GM23338 (cell line): ENCODE data around the gene MTHFD1L. TPM values are rescaled to one million over a fixed set of nuclear protein-coding genes. Genes with fewer than 3 reads are reported as not detected.

ENCODE experiments used
- ATAC-seq: fragments of 200-7000 bp; cut with Tn5 transposase; 3 replicates; pipeline ENCODE4 v1.9.1; 2020
- DNase-seq: peaks from one replicate; pipeline ENCODE4 v3.0.0-alpha.2; 2015; ENCODE audit warnings: low spot score
- H2AFZ ChIP-seq: fragments of 200-600 bp; sonication (generic); 2 replicates; pipeline ENCODE4 v1.8.0; 2016; ENCODE audit warnings: antibody characterized with exemption, mild to moderate bottlenecking, moderate library complexity
- H3F3A ChIP-seq: fragments of 200-600 bp; sonication (generic); replicated peaks from 2 replicates; pipeline ENCODE4 v1.8.0; 2017; ENCODE audit warnings: antibody characterized with exemption, mixed run types, low read depth
- H3K27ac ChIP-seq: fragments of 200-600 bp; sonication (generic); 2 replicates; pipeline ENCODE4 v1.6.1; 2016; ENCODE audit warnings: low read depth
- H3K27me3 ChIP-seq: fragments of 200-600 bp; sonication (generic); 2 replicates; pipeline ENCODE4 v1.8.0; 2016; ENCODE audit warnings: mild to moderate bottlenecking, mixed run types, moderate library complexity; ENCODE audit not compliant: insufficient read depth
- H3K36me3 ChIP-seq: fragments of 200-600 bp; sonication (generic); 2 replicates; pipeline ENCODE4 v1.8.0; 2016; ENCODE audit warnings: mild to moderate bottlenecking; ENCODE audit not compliant: insufficient read depth
- H3K4me1 ChIP-seq: fragments of 200-600 bp; sonication (generic); 2 replicates; pipeline ENCODE4 v1.8.0; 2016; ENCODE audit warnings: mild to moderate bottlenecking, moderate library complexity; ENCODE audit not compliant: insufficient read depth
- H3K4me2 ChIP-seq: fragments of 200-600 bp; sonication (generic); 2 replicates; pipeline ENCODE4 v1.7.1; 2017; ENCODE audit warnings: mixed run types
- H3K4me3 ChIP-seq: fragments of 200-600 bp; sonication (generic); 2 replicates; pipeline ENCODE4 v1.6.1; 2016; ENCODE audit warnings: mixed run types
- H3K79me2 ChIP-seq: fragments of 200-600 bp; sonication (generic); replicated peaks from 2 replicates; pipeline ENCODE4 v1.8.0; 2017; ENCODE audit warnings: mild to moderate bottlenecking; ENCODE audit not compliant: insufficient read depth
- H3K9me2 ChIP-seq: fragments of 200-600 bp; sonication (generic); 2 replicates; pipeline ENCODE4 v1.8.0; 2017; ENCODE audit not compliant: insufficient read depth
- H4K20me1 ChIP-seq: fragments of 200-600 bp; sonication (generic); replicated peaks from 2 replicates; pipeline ENCODE4 v1.8.0; 2017; ENCODE audit warnings: mild to moderate bottlenecking; ENCODE audit not compliant: insufficient read depth
- H3K27ac Mint-ChIP-seq: 2 replicates; pipeline ENCODE4 v1.8.0; 2020; ENCODE audit warnings: inconsistent platforms, mild to moderate bottlenecking, moderate library complexity, mixed read lengths
- H3K27me3 Mint-ChIP-seq: 3 replicates; pipeline ENCODE4 v1.8.0; 2022; ENCODE audit warnings: low read depth, mild to moderate bottlenecking, moderate library complexity, mixed read lengths, inconsistent platforms; ENCODE audit not compliant: insufficient read depth, poor library complexity
- H3K36me3 Mint-ChIP-seq: 3 replicates; pipeline ENCODE4 v1.8.0; 2021; ENCODE audit warnings: low read depth, mild to moderate bottlenecking, inconsistent platforms, moderate library complexity, mixed read lengths
- H3K4me1 Mint-ChIP-seq: 3 replicates; pipeline ENCODE4 v1.8.0; 2020; ENCODE audit warnings: mild to moderate bottlenecking, inconsistent platforms, mixed read lengths
- H3K4me3 Mint-ChIP-seq: 3 replicates; pipeline ENCODE4 v1.8.0; 2021; ENCODE audit warnings: moderate library complexity, mild to moderate bottlenecking, inconsistent platforms, mixed read lengths
- H3K9me3 Mint-ChIP-seq: 3 replicates; pipeline ENCODE4 v1.8.0; 2020; ENCODE audit warnings: moderate library complexity, mild to moderate bottlenecking, inconsistent platforms, mixed read lengths
- CREB1 ChIP-seq: fragments of 250-450 bp; sonication (Bioruptor Pico); IDR thresholded peaks from 2 replicates; pipeline ENCODE4 v1.5.0; 2020; ENCODE audit warnings: low read depth, mild to moderate bottlenecking, moderate library complexity
- CTCF ChIP-seq, 2 experiments: fragments of 200-600 bp in 1 of 2; sonication (generic) in 1 of 2; conservative IDR thresholded peaks; 2 replicates each; pipeline versions ENCODE4 v1.5.1 to v1.6.1; 2016 to 2017; ENCODE audit warnings: antibody characterized with exemption in 2 of 2, low read depth in 2 of 2, mild to moderate bottlenecking in 2 of 2, moderate library complexity in 1 of 2
- ETS1 ChIP-seq: IDR thresholded peaks from 2 replicates; pipeline ENCODE4 v1.6.1; 2016; ENCODE audit warnings: antibody characterized with exemption
- EZH2 ChIP-seq: fragments of 200-600 bp; sonication (generic); IDR thresholded peaks from one replicate; pipeline ENCODE4 v1.8.0; 2017; ENCODE audit warnings: antibody characterized with exemption, mild to moderate bottlenecking, low read depth; ENCODE audit not compliant: unreplicated experiment
- EZH2phosphoT487 ChIP-seq: fragments of 200-600 bp; sonication (generic); IDR thresholded peaks from one replicate; pipeline ENCODE4 v1.8.1; 2018; ENCODE audit warnings: antibody characterized with exemption; ENCODE audit not compliant: unreplicated experiment
- JUNB ChIP-seq: IDR thresholded peaks from one replicate; pipeline ENCODE4 v1.6.1; 2016; ENCODE audit warnings: antibody characterized with exemption; ENCODE audit not compliant: unreplicated experiment
- NANOG ChIP-seq: IDR thresholded peaks from 2 replicates; pipeline ENCODE4 v1.6.1; 2016; ENCODE audit warnings: antibody characterized with exemption, borderline replicate concordance
- POLR2AphosphoS5 ChIP-seq: IDR thresholded peaks from 2 replicates; pipeline ENCODE4 v1.6.1; 2016; ENCODE audit warnings: antibody characterized with exemption, low read depth
- REST ChIP-seq: IDR thresholded peaks from one replicate; pipeline ENCODE4 v1.6.1; 2018; ENCODE audit warnings: antibody characterized with exemption; ENCODE audit not compliant: unreplicated experiment
- STAT1 ChIP-seq: IDR thresholded peaks from one replicate; pipeline ENCODE4 v1.6.1; 2016; ENCODE audit warnings: antibody characterized with exemption; ENCODE audit not compliant: unreplicated experiment
- ZNF114 ChIP-seq: fragments of 250-450 bp; sonication (Bioruptor Pico); IDR thresholded peaks from 2 replicates; pipeline ENCODE4 v1.5.0; 2020; ENCODE audit warnings: mild to moderate bottlenecking, moderate library complexity
- ZNF331 ChIP-seq: fragments of 250-450 bp; sonication (Bioruptor Pico); IDR thresholded peaks from 2 replicates; pipeline ENCODE4 v1.5.0; 2020; ENCODE audit warnings: low read depth, mild to moderate bottlenecking, moderate library complexity
- ZNF462 ChIP-seq: fragments of 250-450 bp; sonication (Bioruptor Pico); IDR thresholded peaks from 2 replicates; pipeline ENCODE4 v1.5.0; 2020; ENCODE audit warnings: mild to moderate bottlenecking, moderate library complexity
- polyA plus RNA-seq: library from polyadenylated mRNA; unstranded; fragments of >200 nt; fragmentation: Nextera tagmentation; extraction: Ambion mirVana; gene quantifications from 2 replicates; pipeline ENCODE4 v1.2.1, GENCODE V29; 2016
- total RNA-seq: library from RNA; depleted of rRNA; stranded (reverse); fragments of >200 nt; shearing (Covaris generic); gene quantifications from 2 replicates; pipeline ENCODE4 v1.2.3, GENCODE V29; 2014

The MTHFD1L gene
- total and polyA plus RNA-seq, 2 experiments from 2014 or later, result 53.2 to 66.8 TPM

GRCh38 chr6:151034825-151035781 is 169.6 kb downstream of the MTHFD1L start:
- Mint-ChIP-seq H3K27me3 (peaks cover 10% of the 10 kb centered on the region), H3K36me3 (peaks cover 66% of the 10 kb centered on the region), H3K4me1 (peaks cover 9% of the 10 kb centered on the region; the same call in 2 of the 3 replicates), H3K9me3 (no peaks in the 10 kb centered on the region), H3K4me3 (no peak overlapping the region), H3K27ac (no peak overlapping the region)
- Histone ChIP-seq H3K36me3 (0 out of 2 replicates have a peak, but pooled peaks cover 4% of the 10 kb centered on the region), H3K27ac (no peak overlapping the region), H2AFZ (no peak overlapping the region), H3K4me2 (no peak overlapping the region), H3K4me1 (no peaks in the 10 kb centered on the region), H3K79me2 (no peaks in the 10 kb centered on the region), H3K9me2 (no peaks in the 10 kb centered on the region), H3K4me3 (no peak overlapping the region), H4K20me1 (no peaks in the 10 kb centered on the region), H3F3A (no peaks in the 10 kb centered on the region), H3K27me3 (no peaks in the 10 kb centered on the region)
- no peak for DNase-seq
- TF ChIP-seq CREB1 (CRISPR knock-in tag) (no peak), STAT1 (no peak), NANOG (no peak), EZH2 (no peak), EZH2phosphoT487 (no peak), ZNF114 (no peak), JUNB (no peak), CTCF (conservative IDR thresholded peaks at IDR 0.05; ENCODE audit: low read depth in 2 of 2) (no peak), ZNF462 (CRISPR knock-in tag) (no peak), ETS1 (no peak), REST (no peak), POLR2AphosphoS5 (no peak), ZNF331 (CRISPR knock-in tag) (no peak)
- ATAC-seq, result no peak
